Measurements from ENCODE around the gene MAP1S.

The MAP1S gene

GRCh38 chr19:17726964-17727773 is 7.9 kb downstream of the MAP1S start:
- no peak overlapping the region for H3K4me3 ChIP-seq (ENCODE audit: low read depth, low read length)

GRCh38 chr19:17727843-17728242 is 8.6 kb downstream of the MAP1S start:
- H3K4me3 ChIP-seq (ENCODE audit: low read depth, low read length) = no peak overlapping the region
- no peak for DNase-seq (ENCODE audit: low read depth)

More at GRCh38 chr19:17726964-17727773, 7.9 kb downstream of the MAP1S start:
- DNase-seq (ENCODE audit: low read depth) = no peak

GRCh38 chr19:17733127-17733526 is 13.8 kb downstream of the MAP1S start:
- no peak for DNase-seq (ENCODE audit: low read depth)
- H3K4me3 ChIP-seq (ENCODE audit: low read depth, low read length) = no peak overlapping the region

GRCh38 chr19:17734146-17734545 is 14.9 kb downstream of the MAP1S start:
- no peak for DNase-seq (ENCODE audit: low read depth)

GRCh38 chr19:17735410-17735809 is 16.1 kb downstream of the MAP1S start:
- DNase-seq (ENCODE audit: low read depth) = no peak
- no peak overlapping the region for H3K4me3 ChIP-seq (ENCODE audit: low read depth, low read length)

More at GRCh38 chr19:17734146-17734545, 14.9 kb downstream of the MAP1S start:
- H3K4me3 ChIP-seq (ENCODE audit: low read depth, low read length) = no peak overlapping the region

- DNase-seq (ENCODE audit: low read depth) = no peak
- no peak overlapping the region for H3K4me3 ChIP-seq (ENCODE audit: low read depth, low read length)
Measured at GRCh38 chr19:17737690-17738153, 18.4 kb downstream of the MAP1S start.

DNA sequence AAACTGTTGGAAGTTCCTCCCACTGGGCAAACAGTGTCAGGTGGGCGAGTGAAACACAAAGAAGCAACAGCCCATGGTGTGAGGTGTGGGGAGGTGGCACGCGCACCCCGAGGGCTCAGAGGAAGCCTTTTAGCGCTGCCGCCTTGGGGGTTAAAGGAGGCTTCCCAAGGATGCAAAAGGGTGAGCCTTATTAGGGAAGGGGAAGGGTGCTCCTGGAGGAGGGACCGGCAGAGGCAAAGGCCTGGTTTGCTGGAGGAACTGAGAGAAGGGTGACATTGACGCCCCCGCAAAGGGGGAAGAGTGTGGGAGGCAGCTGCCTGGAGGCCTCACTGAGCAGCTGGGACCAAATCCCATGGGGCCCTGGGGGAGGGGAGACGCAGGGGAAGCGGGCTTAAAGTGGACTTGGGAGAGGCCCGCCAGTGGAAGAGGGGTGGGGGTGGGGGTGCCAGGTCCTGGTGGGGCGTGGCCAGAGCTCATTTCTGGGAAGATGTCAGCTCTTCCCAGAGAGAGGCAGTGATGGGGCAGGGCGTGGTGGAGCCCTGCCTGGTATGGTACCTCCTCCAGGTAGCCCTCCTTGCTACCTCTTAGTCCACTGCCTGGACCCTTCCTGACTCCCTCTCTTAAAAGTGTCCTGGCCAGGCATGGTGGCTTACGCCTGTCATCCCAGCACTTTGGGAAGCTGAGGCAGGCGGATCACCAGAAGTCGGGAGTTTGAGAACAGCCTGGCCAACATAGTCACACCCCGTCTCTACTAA is 20.0 kb downstream of the MAP1S start:
- no peak overlapping the region for H3K4me3 ChIP-seq (ENCODE audit: low read depth, low read length)

DNA sequence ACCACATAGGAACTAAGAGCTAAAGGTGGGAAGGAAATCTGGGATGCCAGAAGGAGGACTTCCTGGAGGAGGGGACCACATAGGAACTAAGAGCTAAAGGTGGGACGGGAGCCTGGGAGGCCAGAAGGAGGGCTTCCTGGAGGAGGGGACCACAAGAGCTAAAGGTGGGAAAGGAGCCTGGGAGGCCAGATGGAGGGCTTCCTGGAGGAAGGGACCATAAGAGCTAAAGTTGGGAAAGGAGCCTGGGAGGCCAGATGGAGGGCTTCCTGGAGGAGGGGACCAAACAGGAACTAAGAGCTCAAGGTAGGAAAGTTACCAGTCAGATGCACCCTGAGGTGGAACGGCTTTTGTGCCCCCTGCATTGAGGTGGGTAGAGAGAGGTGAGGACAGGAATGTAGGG is 22.2 kb downstream of the MAP1S start:
- no peak overlapping the region for H3K4me3 ChIP-seq (ENCODE audit: low read depth, low read length)
- no peak for DNase-seq (ENCODE audit: low read depth)

More for the DNA sequence above, 20.0 kb downstream of the MAP1S start:
- no peak for DNase-seq (ENCODE audit: low read depth)

GRCh38 chr19:17743874-17744580 is 24.7 kb downstream of the MAP1S start:
- no peak for DNase-seq (ENCODE audit: low read depth)
- H3K4me3 ChIP-seq (ENCODE audit: low read depth, low read length) = no peak overlapping the region

GRCh38 chr19:17747205-17748098 is 28.2 kb downstream of the MAP1S start:
- peak overlapping the region; percentile 48 for H3K4me3 ChIP-seq (ENCODE audit: low read depth, low read length)
- DNase-seq (ENCODE audit: low read depth) = peak; percentile 60

GRCh38 chr19:17748884-17749638 is 29.8 kb downstream of the MAP1S start:
- DNase-seq (ENCODE audit: low read depth) = no peak
- no peak overlapping the region for H3K4me3 ChIP-seq (ENCODE audit: low read depth, low read length)

- no peak for DNase-seq (ENCODE audit: low read depth)
- no peak overlapping the region for H3K4me3 ChIP-seq (ENCODE audit: low read depth, low read length)
Measured at GRCh38 chr19:17749912-17750317, 30.6 kb downstream of the MAP1S start.

DNA sequence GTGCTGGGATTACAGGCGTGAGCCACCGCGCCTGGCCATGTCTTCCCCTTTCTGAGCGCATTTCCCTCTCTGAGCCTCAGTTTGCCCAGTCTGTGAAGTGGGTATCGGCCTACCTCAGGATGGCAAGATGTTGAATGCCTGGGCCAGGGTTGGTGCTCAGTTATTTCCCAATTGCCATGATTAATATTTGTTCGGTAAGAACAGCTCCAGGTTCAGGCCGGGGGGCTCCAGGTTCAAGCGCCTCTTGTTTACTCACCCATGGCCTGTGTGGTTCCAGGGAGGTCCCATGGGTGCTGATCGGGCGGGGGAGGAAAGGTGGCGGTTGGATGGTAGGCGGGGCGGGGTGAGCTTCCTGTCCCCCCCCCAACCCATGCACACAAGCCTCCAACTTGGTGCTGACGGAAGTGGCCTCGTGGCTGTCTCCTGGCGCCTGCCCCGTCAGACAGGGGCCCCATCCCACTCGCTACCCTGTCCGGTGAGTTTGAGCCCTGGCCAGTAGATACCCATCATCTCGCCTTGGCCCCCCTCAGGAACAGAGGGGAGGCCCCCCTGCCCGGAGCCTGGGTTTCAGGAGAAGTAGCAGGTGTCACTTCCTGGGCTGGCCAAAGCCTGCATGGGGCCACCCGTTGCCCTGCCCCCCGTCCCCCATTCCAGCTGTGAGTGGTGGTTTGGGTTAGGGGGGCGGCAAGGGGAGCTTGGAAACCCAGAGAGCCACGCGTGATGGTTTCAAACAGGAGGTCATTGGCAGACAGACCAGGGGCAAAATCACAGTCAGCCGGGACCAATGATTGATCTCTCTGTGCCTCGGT is 32.0 kb downstream of the MAP1S start, which contains the start of gene FCHO1:
Gene FCHO1 (plus strand): TSS at position 375 of the 809 bp plus-strand sequence. CDS start 3,688 bp downstream, outside the sequence.
- no peak for DNase-seq (ENCODE audit: low read depth)
- no peak within 1 kb of the TSS for H3K4me3 ChIP-seq (ENCODE audit: low read depth, low read length)

- no peak overlapping the region for H3K4me3 ChIP-seq (ENCODE audit: low read depth, low read length)
- DNase-seq (ENCODE audit: low read depth) = no peak
Measured at GRCh38 chr19:17751912-17752273, 32.6 kb downstream of the MAP1S start.

DNA sequence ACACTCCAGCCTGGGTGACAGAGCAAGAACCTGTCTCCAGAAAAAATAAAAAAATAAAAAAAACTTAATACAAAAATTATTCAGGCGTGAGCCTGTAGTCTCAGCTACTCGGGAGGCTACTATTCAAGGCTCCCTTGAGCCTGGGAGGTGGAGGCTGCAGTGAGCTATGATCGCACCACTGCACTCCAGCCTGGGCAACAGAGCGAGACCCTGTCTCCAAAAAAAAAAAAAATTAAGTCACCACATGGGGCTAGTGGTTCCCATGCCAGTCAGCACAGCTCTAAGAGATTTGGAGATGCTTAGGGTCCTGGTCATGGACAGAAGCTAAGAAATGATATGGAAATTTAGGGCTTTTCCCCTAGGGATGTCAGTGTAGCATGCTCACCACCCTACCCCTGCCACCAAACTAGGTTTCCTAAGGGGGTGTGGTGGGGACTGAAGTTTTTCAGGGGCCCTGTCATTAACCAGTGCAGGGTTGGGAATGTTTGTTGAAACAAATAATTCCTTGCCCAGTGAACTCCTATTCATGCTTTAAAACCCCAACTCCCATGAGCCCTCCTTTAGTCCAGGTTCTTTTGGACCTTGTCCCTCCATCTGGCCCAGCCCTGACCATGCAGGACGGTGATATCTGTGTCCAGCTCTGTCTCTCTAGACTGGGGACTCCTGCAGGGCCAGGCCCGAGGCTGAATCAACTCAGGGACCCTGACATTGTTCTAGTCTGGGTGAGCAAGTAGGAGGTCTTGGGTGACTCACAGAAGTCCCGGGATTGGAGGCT is 33.8 kb downstream of the MAP1S start:
- no peak overlapping the region for H3K4me3 ChIP-seq (ENCODE audit: low read depth, low read length)
- no peak for DNase-seq (ENCODE audit: low read depth)

- DNase-seq (ENCODE audit: low read depth) = no peak
- no peak overlapping the region for H3K4me3 ChIP-seq (ENCODE audit: low read depth, low read length)
Measured at GRCh38 chr19:17753976-17754375, 34.7 kb downstream of the MAP1S start.
